HG02571 (cell line): ENCODE measurements around the gene EREG.
A peak's percentile ranks its signal among the peaks of the same experiment; 100 is the strongest.
"Not testable (repeated sequence)": the region's sequence is repeated elsewhere in the genome, so short reads cannot be mapped to it uniquely, and the experiment has no call there.

ENCODE experiments used
- ATAC-seq: cut with Tn5 transposase; IDR thresholded peaks from one replicate; pipeline ENCODE4 v1.9.1; 2021; ENCODE audit warnings: mild to moderate bottlenecking, moderate library complexity; ENCODE audit not compliant: unreplicated experiment

Gene EREG

GRCh38 chr4:74340421-74340820, 24.5 kb upstream of the EREG start:
- not testable (repeated sequence) for ATAC-seq

GRCh38 chr4:74344031-74344430, 20.9 kb upstream of the EREG start:
- ATAC-seq, result no peak

- no peak for ATAC-seq
Measured at GRCh38 chr4:74353858-74354257, 11.1 kb upstream of the EREG start.

GRCh38 chr4:74357965-74358364, 7.0 kb upstream of the EREG start:
- no peak for ATAC-seq

GRCh38 chr4:74361671-74362070, 3.3 kb upstream of the EREG start:
- no peak for ATAC-seq

GRCh38 chr4:74362347-74362746, 2.6 kb upstream of the EREG start:
- ATAC-seq, result no peak

- no peak for ATAC-seq
Measured at GRCh38 chr4:74364256-74364651, 691 bp upstream of the EREG start.

- no peak for ATAC-seq
Measured at GRCh38 chr4:74365761-74366160, 816 bp downstream of the EREG start.

GRCh38 chr4:74366367-74366911, 1.5 kb downstream of the EREG start:
- ATAC-seq, result peak; percentile 42

GRCh38 chr4:74367656-74368290, 2.8 kb downstream of the EREG start:
- no peak for ATAC-seq

- ATAC-seq, result no peak
Measured at GRCh38 chr4:74368596-74368995, 3.7 kb downstream of the EREG start.

- ATAC-seq, result no peak
Measured at GRCh38 chr4:74369855-74370254, 4.9 kb downstream of the EREG start.

- ATAC-seq, result peak; percentile 86
Measured at GRCh38 chr4:74370912-74371311, 6.0 kb downstream of the EREG start.

- ATAC-seq, result no peak
Measured at GRCh38 chr4:74374128-74374527, 9.2 kb downstream of the EREG start.

GRCh38 chr4:74374561-74375327, 9.8 kb downstream of the EREG start:
- ATAC-seq, result no peak

GRCh38 chr4:74375824-74376426, 11.0 kb downstream of the EREG start:
- no peak for ATAC-seq

- no peak for ATAC-seq
Measured at GRCh38 chr4:74376888-74377483, 12.0 kb downstream of the EREG start.

GRCh38 chr4:74377714-74378113, 12.8 kb downstream of the EREG start:
- ATAC-seq, result no peak

GRCh38 chr4:74378573-74378972, 13.6 kb downstream of the EREG start:
- ATAC-seq, result no peak

- no peak for ATAC-seq
Measured at GRCh38 chr4:74379912-74380311, 15.0 kb downstream of the EREG start.

- no peak for ATAC-seq
Measured at GRCh38 chr4:74385386-74385785, 20.4 kb downstream of the EREG start.
